Measurements from ENCODE around the gene ATP8B1.

The ATP8B1 gene

GRCh38 chr18:57793302-57793986 lies 9.7 kb downstream of the ATP8B1 start:
- H3K4me1 ChIP-seq (ENCODE audit: control insufficient read depth, insufficient read depth, low read length, unreplicated experiment), result peaks cover 15% of the 10 kb centered on the region
- H3K27ac ChIP-seq (ENCODE audit: low read depth, low read length), result no peak overlapping the region
- no peaks in the 10 kb centered on the region for H3K36me3 ChIP-seq (ENCODE audit: insufficient read depth, low read length)
- H3K27me3 ChIP-seq (ENCODE audit: insufficient read depth, low read length), result no peaks in the 10 kb centered on the region
- no peak overlapping the region for H3K4me3 ChIP-seq (ENCODE audit: low read depth, low read length)
- H2AFZ ChIP-seq (ENCODE audit: low read length, unreplicated experiment), result no peak overlapping the region
- H3K79me2 ChIP-seq (ENCODE audit: control insufficient read depth, insufficient read depth, low read length, unreplicated experiment), result peaks cover 54% of the 10 kb centered on the region

- peaks cover 20% of the 10 kb centered on the region for H3K4me1 ChIP-seq (ENCODE audit: control insufficient read depth, insufficient read depth, low read length, unreplicated experiment)
- H3K27me3 ChIP-seq (ENCODE audit: insufficient read depth, low read length), result no peaks in the 10 kb centered on the region
- no peak overlapping the region for H3K27ac ChIP-seq (ENCODE audit: low read depth, low read length)
- no peaks in the 10 kb centered on the region for H3K36me3 ChIP-seq (ENCODE audit: insufficient read depth, low read length)
- H3K4me3 ChIP-seq (ENCODE audit: low read depth, low read length), result no peak overlapping the region
- no peak overlapping the region for H2AFZ ChIP-seq (ENCODE audit: low read length, unreplicated experiment)
- peaks cover 54% of the 10 kb centered on the region for H3K79me2 ChIP-seq (ENCODE audit: control insufficient read depth, insufficient read depth, low read length, unreplicated experiment)
Measured at GRCh38 chr18:57792631-57793301, 10.3 kb downstream of the ATP8B1 start.

- peaks cover 23% of the 10 kb centered on the region for H3K4me1 ChIP-seq (ENCODE audit: control insufficient read depth, insufficient read depth, low read length, unreplicated experiment)
Measured at GRCh38 chr18:57791911-57792310, 11.2 kb downstream of the ATP8B1 start.

GRCh38 chr18:57791192-57791591 lies 11.9 kb downstream of the ATP8B1 start:
- no peak overlapping the region for H3K4me3 ChIP-seq (ENCODE audit: low read depth, low read length)

More at GRCh38 chr18:57791911-57792310, 11.2 kb downstream of the ATP8B1 start:
- no peaks in the 10 kb centered on the region for H3K27me3 ChIP-seq (ENCODE audit: insufficient read depth, low read length)
- H3K4me3 ChIP-seq (ENCODE audit: low read depth, low read length), result no peak overlapping the region
- no peak overlapping the region for H2AFZ ChIP-seq (ENCODE audit: low read length, unreplicated experiment)
- H3K27ac ChIP-seq (ENCODE audit: low read depth, low read length), result no peak overlapping the region
- H3K36me3 ChIP-seq (ENCODE audit: insufficient read depth, low read length), result no peaks in the 10 kb centered on the region
- peaks cover 54% of the 10 kb centered on the region for H3K79me2 ChIP-seq (ENCODE audit: control insufficient read depth, insufficient read depth, low read length, unreplicated experiment)

DNA sequence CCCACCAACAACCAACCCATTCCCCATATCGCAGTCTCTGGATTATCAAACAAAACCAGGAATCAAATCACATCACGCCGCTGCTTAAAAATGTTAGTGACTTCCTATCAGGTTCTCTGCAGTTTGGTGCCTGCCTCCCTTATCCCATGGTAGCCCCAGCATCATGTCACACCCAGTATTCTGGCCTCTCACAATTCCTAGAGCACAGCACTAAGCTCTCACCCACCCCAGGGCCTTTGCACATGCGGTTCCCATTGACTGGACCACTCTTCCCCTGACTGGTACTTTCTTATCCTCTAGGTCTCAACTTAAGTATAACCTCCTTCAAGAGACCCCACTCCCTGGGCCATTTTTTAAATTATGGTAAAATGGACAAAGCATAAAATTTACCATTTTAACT lies 12.8 kb downstream of the ATP8B1 start:
- no peak overlapping the region for H2AFZ ChIP-seq (ENCODE audit: low read length, unreplicated experiment)
- no peaks in the 10 kb centered on the region for H3K27me3 ChIP-seq (ENCODE audit: insufficient read depth, low read length)
- H3K4me3 ChIP-seq (ENCODE audit: low read depth, low read length), result no peak overlapping the region
- peak overlapping the region; percentile 100 for H3K27ac ChIP-seq (ENCODE audit: low read depth, low read length)
- H3K4me1 ChIP-seq (ENCODE audit: control insufficient read depth, insufficient read depth, low read length, unreplicated experiment), result peaks cover 23% of the 10 kb centered on the region
- no peaks in the 10 kb centered on the region for H3K36me3 ChIP-seq (ENCODE audit: insufficient read depth, low read length)
- peaks cover 63% of the 10 kb centered on the region for H3K79me2 ChIP-seq (ENCODE audit: control insufficient read depth, insufficient read depth, low read length, unreplicated experiment)

More at GRCh38 chr18:57791192-57791591, 11.9 kb downstream of the ATP8B1 start:
- H2AFZ ChIP-seq (ENCODE audit: low read length, unreplicated experiment), result no peak overlapping the region
- H3K4me1 ChIP-seq (ENCODE audit: control insufficient read depth, insufficient read depth, low read length, unreplicated experiment), result peaks cover 23% of the 10 kb centered on the region
- H3K36me3 ChIP-seq (ENCODE audit: insufficient read depth, low read length), result no peaks in the 10 kb centered on the region
- no peaks in the 10 kb centered on the region for H3K27me3 ChIP-seq (ENCODE audit: insufficient read depth, low read length)
- no peak overlapping the region for H3K27ac ChIP-seq (ENCODE audit: low read depth, low read length)
- H3K79me2 ChIP-seq (ENCODE audit: control insufficient read depth, insufficient read depth, low read length, unreplicated experiment), result peaks cover 59% of the 10 kb centered on the region

DNA sequence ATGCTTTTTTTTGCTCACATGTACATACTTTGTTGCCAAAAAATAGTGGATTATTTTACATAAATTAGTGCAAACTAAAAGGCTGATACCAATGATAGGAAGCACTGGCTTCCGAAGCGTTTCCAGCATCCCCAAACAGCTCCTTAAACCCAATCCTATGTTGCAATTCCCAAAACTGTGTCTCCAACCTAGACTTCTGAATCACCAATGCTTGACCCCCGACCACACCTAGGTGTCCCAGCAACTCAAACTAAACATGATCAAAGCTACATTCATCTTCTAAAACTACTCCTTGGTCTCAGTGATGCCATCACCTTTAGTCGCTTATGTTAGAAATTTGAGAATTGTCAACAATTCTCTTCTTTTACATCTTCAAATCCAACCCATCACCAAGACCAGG lies 13.4 kb downstream of the ATP8B1 start:
- Histone ChIP-seq H3K4me1 (ENCODE audit: control insufficient read depth, insufficient read depth, low read length, unreplicated experiment) (peaks cover 26% of the 10 kb centered on the region), H3K4me3 (ENCODE audit: low read depth, low read length) (peak overlapping the region; percentile 70), H3K79me2 (ENCODE audit: control insufficient read depth, insufficient read depth, low read length, unreplicated experiment) (peaks cover 57% of the 10 kb centered on the region)

DNA sequence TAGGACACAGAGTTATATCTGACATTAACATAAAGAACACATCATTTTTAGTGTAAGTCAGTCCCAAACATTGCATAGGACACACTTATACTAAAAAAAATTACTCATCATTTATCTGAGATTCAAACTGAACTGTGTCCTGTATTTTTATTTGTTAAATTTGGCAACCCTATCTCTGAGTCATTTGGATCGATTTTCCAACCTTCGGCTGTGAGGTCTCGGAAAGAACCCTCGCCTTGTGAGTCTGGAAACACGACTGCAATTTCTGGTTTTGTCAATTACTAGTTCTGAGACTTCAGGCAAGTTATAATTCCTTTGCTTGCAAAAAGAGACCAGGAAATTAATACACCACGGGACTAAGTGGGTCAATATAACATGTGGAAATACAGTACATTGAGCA lies 14.0 kb downstream of the ATP8B1 start:
- peak overlapping the region; percentile 19 for H2AFZ ChIP-seq (ENCODE audit: low read length, unreplicated experiment)
- peaks cover 61% of the 10 kb centered on the region for H3K79me2 ChIP-seq (ENCODE audit: control insufficient read depth, insufficient read depth, low read length, unreplicated experiment)
- H3K4me1 ChIP-seq (ENCODE audit: control insufficient read depth, insufficient read depth, low read length, unreplicated experiment), result peaks cover 33% of the 10 kb centered on the region
- no peaks in the 10 kb centered on the region for H3K36me3 ChIP-seq (ENCODE audit: insufficient read depth, low read length)
- H3K4me3 ChIP-seq (ENCODE audit: low read depth, low read length), result peak overlapping the region; percentile 70
- peak overlapping the region; percentile 100 for H3K27ac ChIP-seq (ENCODE audit: low read depth, low read length)
- no peaks in the 10 kb centered on the region for H3K27me3 ChIP-seq (ENCODE audit: insufficient read depth, low read length)

More for the DNA sequence above, 13.4 kb downstream of the ATP8B1 start:
- Histone ChIP-seq H3K27ac (ENCODE audit: low read depth, low read length) (peak overlapping the region; percentile 100), H3K36me3 (ENCODE audit: insufficient read depth, low read length) (no peaks in the 10 kb centered on the region), H2AFZ (ENCODE audit: low read length, unreplicated experiment) (peak overlapping the region; percentile 19), H3K27me3 (ENCODE audit: insufficient read depth, low read length) (no peaks in the 10 kb centered on the region)

- Histone ChIP-seq H3K36me3 (ENCODE audit: insufficient read depth, low read length) (no peaks in the 10 kb centered on the region), H3K4me3 (ENCODE audit: low read depth, low read length) (no peak overlapping the region), H3K79me2 (ENCODE audit: control insufficient read depth, insufficient read depth, low read length, unreplicated experiment) (peaks cover 54% of the 10 kb centered on the region), H3K27me3 (ENCODE audit: insufficient read depth, low read length) (no peaks in the 10 kb centered on the region), H2AFZ (ENCODE audit: low read length, unreplicated experiment) (no peak overlapping the region), H3K4me1 (ENCODE audit: control insufficient read depth, insufficient read depth, low read length, unreplicated experiment) (peaks cover 36% of the 10 kb centered on the region), H3K27ac (ENCODE audit: low read depth, low read length) (peak overlapping the region; percentile 100)
Measured at GRCh38 chr18:57787068-57787685, 15.9 kb downstream of the ATP8B1 start.

GRCh38 chr18:57785751-57786437 lies 17.2 kb downstream of the ATP8B1 start:
- H3K79me2 ChIP-seq (ENCODE audit: control insufficient read depth, insufficient read depth, low read length, unreplicated experiment), result peaks cover 46% of the 10 kb centered on the region
- no peaks in the 10 kb centered on the region for H3K27me3 ChIP-seq (ENCODE audit: insufficient read depth, low read length)
- no peaks in the 10 kb centered on the region for H3K36me3 ChIP-seq (ENCODE audit: insufficient read depth, low read length)
- H3K4me1 ChIP-seq (ENCODE audit: control insufficient read depth, insufficient read depth, low read length, unreplicated experiment), result peaks cover 44% of the 10 kb centered on the region
- H3K27ac ChIP-seq (ENCODE audit: low read depth, low read length), result no peak overlapping the region
- no peak overlapping the region for H3K4me3 ChIP-seq (ENCODE audit: low read depth, low read length)
- no peak overlapping the region for H2AFZ ChIP-seq (ENCODE audit: low read length, unreplicated experiment)

DNA sequence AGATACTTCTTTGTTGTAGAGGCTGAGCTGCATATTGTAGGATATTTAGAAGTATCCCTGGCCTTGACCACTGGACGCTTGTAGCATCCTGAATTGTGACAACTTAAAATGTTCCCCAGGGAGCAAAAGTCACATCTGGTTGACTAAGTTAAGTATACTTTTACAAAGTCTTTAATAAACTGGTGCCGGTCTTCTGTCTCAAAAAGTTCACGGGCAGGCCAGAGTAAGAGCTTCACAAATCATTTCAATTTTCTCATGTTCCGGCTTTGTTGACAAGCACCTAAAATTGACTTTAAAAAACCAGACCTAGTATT lies 18.4 kb downstream of the ATP8B1 start:
- Histone ChIP-seq H3K27ac (ENCODE audit: low read depth, low read length) (no peak overlapping the region), H3K4me3 (ENCODE audit: low read depth, low read length) (no peak overlapping the region), H3K4me1 (ENCODE audit: control insufficient read depth, insufficient read depth, low read length, unreplicated experiment) (peaks cover 50% of the 10 kb centered on the region), H3K27me3 (ENCODE audit: insufficient read depth, low read length) (no peaks in the 10 kb centered on the region), H3K79me2 (ENCODE audit: control insufficient read depth, insufficient read depth, low read length, unreplicated experiment) (peaks cover 46% of the 10 kb centered on the region), H2AFZ (ENCODE audit: low read length, unreplicated experiment) (no peak overlapping the region), H3K36me3 (ENCODE audit: insufficient read depth, low read length) (no peaks in the 10 kb centered on the region)

Measured in ACC112 (cell line).